Measurements from ENCODE around the gene KIRREL3. TPM values are rescaled to one million over a fixed set of nuclear protein-coding genes. Genes with fewer than 3 reads are reported as not detected.
A peak's percentile ranks its signal among the peaks of the same experiment; 100 is the strongest.

KIRREL3 gene
- total and polyA plus RNA-seq, 2 of the 8 experiments (the other 6 are each of a cell fraction or from before 2014, with no cell fraction given): 0.29 to 0.32 TPM

- peaks cover 4% of the 10 kb centered on the region for H3K79me1 ChIP-seq (ENCODE audit: low read depth, low read length)
- no peak overlapping the region for H3K14ac ChIP-seq (ENCODE audit: insufficient read length)
- H2BK15ac ChIP-seq (ENCODE audit: low read length): 0 out of 2 replicates have a peak overlapping the region, but pooled peaks have one; percentile 16
- H3K4me2 ChIP-seq (ENCODE audit: insufficient read depth in 1 of 2, low read depth in 2 of 2, low read length in 2 of 2): no peak overlapping the region; a peak in 1 of 4 replicates
- 79% methylated on average over 7 of the region's 7 CpGs; no CpG with 5 or more reads in 1 of the 2 experiments for WGBS, 2 experiments (ENCODE audit: extremely low coverage in 1 of 2, insufficient coverage in 1 of 2, insufficient read length in 1 of 2, insufficient replicate concordance in 2 of 2, low coverage in 1 of 2, low lambda C conversion rate in 2 of 2, missing lambda C conversion rate in 1 of 2)
- peaks cover 0 to 6% (median 0%) of the 10 kb centered on the region in 4 experiments; a peak in 1 of 7 replicates for H3K4me1 ChIP-seq (replicated peaks in 1 of 4; ENCODE audit: control insufficient read depth in 3 of 4, insufficient read depth in 4 of 4, low read length in 3 of 4)
- H4K5ac ChIP-seq (ENCODE audit: insufficient read length, low read depth, low read length): no peak overlapping the region
- FAIRE-seq (no peak), DNase-seq (ENCODE audit: low read depth in 1 of 2, low spot score in 2 of 2) (no peak)
- H4K20me1 ChIP-seq (replicated peaks in 1 of 2; ENCODE audit: control insufficient read depth in 1 of 2, insufficient read depth in 2 of 2, low read length in 2 of 2): peaks cover 0 to 16% of the 10 kb centered on the region in 2 experiments
- H3K18ac ChIP-seq (ENCODE audit: extremely low read depth, low read length): no peak overlapping the region
- no peak overlapping the region for H2AFZ ChIP-seq (ENCODE audit: low read length)
- ChIA-PET CTCF (ENCODE audit: partially characterized antibody) (no interaction called here), POLR2A (ENCODE audit: partially characterized antibody) (no interaction called here)
- peak overlapping the region; percentile 1; the same call in 1 of the 2 replicates for H2BK5ac ChIP-seq (ENCODE audit: low read depth, low read length)
- no peak overlapping the region for H2BK20ac ChIP-seq (ENCODE audit: low read length)
- no peak overlapping the region for H3K56ac ChIP-seq (replicated peaks; ENCODE audit: insufficient read length, low read depth, low read length)
- H3K36me3 ChIP-seq (ENCODE audit: control insufficient read depth in 2 of 4, insufficient read depth in 4 of 4, low read length in 3 of 4): no peaks in the 10 kb centered on the region; a peak in 1 of 8 replicates
- peak overlapping the region in 1 of 4 experiments; percentile 28; a peak in 1 of 7 replicates for H3K9ac ChIP-seq (replicated peaks in 1 of 4; ENCODE audit: extremely low read depth in 1 of 4, low read depth in 3 of 4, low read length in 3 of 4)
- no peak overlapping the region for H4K8ac ChIP-seq (ENCODE audit: extremely low read depth, insufficient read depth, low read length)
- H3K23ac ChIP-seq (ENCODE audit: insufficient read length): no peak overlapping the region
- H3K27me3 ChIP-seq (replicated peaks in 1 of 4; ENCODE audit: control insufficient read depth in 3 of 4, extremely low read depth in 1 of 4, insufficient read depth in 3 of 4, low read length in 3 of 4): no peaks in the 10 kb centered on the region
- peak overlapping the region; percentile 69; the same call in 1 of the 2 replicates for H2BK12ac ChIP-seq (ENCODE audit: low read depth, low read length)
- H2BK120ac ChIP-seq (replicated peaks; ENCODE audit: low read depth, low read length): no peak overlapping the region
- peak overlapping the region; percentile 87 for H4K91ac ChIP-seq (replicated peaks; ENCODE audit: insufficient read length, low read length)
- peaks cover 7 to 12% of the 10 kb centered on the region in 2 experiments; a peak in 3 of 4 replicates for H3K9me3 ChIP-seq (ENCODE audit: insufficient read depth in 2 of 2, low read depth in 1 of 2, low read length in 1 of 2)
- peaks cover 13% of the 10 kb centered on the region for H3K23me2 ChIP-seq (ENCODE audit: low read depth, low read length)
- no peak overlapping the region for H3K4me3 ChIP-seq (ENCODE audit: extremely low read depth in 1 of 4, insufficient read depth in 2 of 4, low read depth in 3 of 4, low read length in 4 of 4)
- H3K4ac ChIP-seq (replicated peaks; ENCODE audit: insufficient read length, low read depth, low read length): no peak overlapping the region
- no peak overlapping the region for H2AK5ac ChIP-seq (ENCODE audit: low read depth, low read length)
- no peaks in the 10 kb centered on the region for H3K79me2 ChIP-seq (ENCODE audit: control insufficient read depth in 1 of 2, insufficient read depth in 2 of 2, low read length in 2 of 2)
- no peak overlapping the region for H3K27ac ChIP-seq (ENCODE audit: low read depth, low read length)
These were observed 550.4 kb downstream of the KIRREL3 start for GRCh38 chr11:126450198-126450597.

All from H1 (cell line).